BLaER1 treated with 17β-estradiol and CSF1 and Interleukin-3, amounts not matched to agents 10 nM and 100 nM (cell line): Measurements from ENCODE around the gene RNASE12.
"Not testable (repeated sequence)": the region's sequence is repeated elsewhere in the genome, so short reads cannot be mapped to it uniquely, and the experiment has no call there.

Source experiments
- H3K27ac ChIP-seq, 11 experiments: shearing (Covaris generic); formaldehyde crosslinking; 2 replicates each; pipeline ENCODE4 v1.8.1; 2022
- H3K27me3 ChIP-seq, 11 experiments: shearing (Covaris generic); formaldehyde crosslinking; 2 replicates each; pipeline ENCODE4 v1.8.1; 2022
- H3K36me3 ChIP-seq, 11 experiments: shearing (Covaris generic); formaldehyde crosslinking; 2 replicates each; pipeline ENCODE4 v1.8.1; 2022
- H3K4me1 ChIP-seq, 10 experiments: shearing (Covaris generic); formaldehyde crosslinking; 2 replicates each; pipeline ENCODE4 v1.8.1; 2022
- H3K4me2 ChIP-seq, 11 experiments: shearing (Covaris generic); formaldehyde crosslinking; 2 replicates each; pipeline ENCODE4 v1.8.1; 2022
- H3K4me3 ChIP-seq, 10 experiments: shearing (Covaris generic); formaldehyde crosslinking; 2 replicates each; pipeline ENCODE4 v1.8.1; 2022
- H3K9ac ChIP-seq, 11 experiments: shearing (Covaris generic); formaldehyde crosslinking; 2 replicates each; pipeline ENCODE4 v1.8.1; 2022
- H3K9me3 ChIP-seq, 11 experiments: shearing (Covaris generic); formaldehyde crosslinking; replicated peaks in 1 of 11; 2 replicates each; pipeline ENCODE4 v1.8.1; 2022
- H4K20me1 ChIP-seq, 11 experiments: shearing (Covaris generic); formaldehyde crosslinking; 2 replicates each; pipeline ENCODE4 v1.8.1; 2022
- Cebpa-rat ChIP-seq, 11 experiments: shearing (Covaris generic); IDR thresholded peaks; 2 replicates each; pipeline ENCODE4 v1.8.1; 2022

RNASE12 gene

DNA sequence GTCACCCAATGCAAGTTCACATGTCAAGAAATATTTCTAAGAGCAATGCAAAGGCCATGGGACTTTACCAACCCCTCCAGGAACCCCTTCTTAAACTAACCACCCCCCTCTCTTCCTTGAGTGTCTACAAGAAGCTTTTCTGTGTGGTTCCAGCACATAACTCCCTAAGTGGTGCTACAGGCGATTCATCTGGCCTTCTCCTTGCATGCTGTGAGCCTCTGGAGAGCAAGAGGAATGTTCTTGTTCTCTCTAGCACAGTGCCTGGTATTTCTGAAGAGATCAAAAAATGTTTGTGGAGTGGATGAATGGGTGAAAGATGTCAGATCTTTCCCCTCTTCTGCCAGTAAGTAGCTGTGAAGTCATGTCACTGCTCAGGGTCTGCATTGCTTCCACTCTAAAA, 5.9 kb upstream of the RNASE12 start:
- Histone ChIP-seq H3K27ac (no peak overlapping the region), H3K27me3 (no peaks in the 10 kb centered on the region), H3K4me1 (peaks cover 0 to 7% (median 0%) of the 10 kb centered on the region in 10 experiments; a peak in 3 of 20 replicates), H3K9ac (no peak overlapping the region), H3K4me3 (no peak overlapping the region), H3K36me3 (no peaks in the 10 kb centered on the region), H3K9me3 (no peaks in the 10 kb centered on the region), H4K20me1 (no peaks in the 10 kb centered on the region), H3K4me2 (no peak overlapping the region)
- TF ChIP-seq Cebpa-rat (IDR thresholded peaks at IDR 0.05) = no peak

DNA sequence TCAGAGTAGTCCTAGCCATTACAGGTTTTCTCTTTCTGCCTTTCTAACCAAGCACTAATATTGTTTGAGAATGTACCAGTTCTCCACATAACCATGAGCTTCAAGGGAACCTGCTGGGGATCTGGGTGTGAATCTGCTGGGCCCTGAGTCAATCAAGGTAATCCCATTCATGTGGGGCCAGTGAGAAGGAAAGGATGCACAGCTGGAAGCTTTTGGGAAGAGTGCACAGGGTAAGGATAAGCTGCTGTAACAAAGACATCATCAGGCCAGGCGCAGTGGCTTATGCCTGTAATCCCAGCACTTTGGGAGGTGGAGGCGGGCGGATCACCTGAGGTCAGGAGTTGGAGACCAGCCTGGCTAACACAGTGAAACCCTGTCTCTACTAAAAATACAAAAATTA, 4.5 kb upstream of the RNASE12 start:
- not testable (repeated sequence) for H3K4me2 ChIP-seq, H3K36me3 ChIP-seq, H4K20me1 ChIP-seq, H3K9ac ChIP-seq, H3K27me3 ChIP-seq, H3K27ac ChIP-seq, H3K4me1 ChIP-seq, H3K4me3 ChIP-seq, H3K9me3 ChIP-seq

DNA sequence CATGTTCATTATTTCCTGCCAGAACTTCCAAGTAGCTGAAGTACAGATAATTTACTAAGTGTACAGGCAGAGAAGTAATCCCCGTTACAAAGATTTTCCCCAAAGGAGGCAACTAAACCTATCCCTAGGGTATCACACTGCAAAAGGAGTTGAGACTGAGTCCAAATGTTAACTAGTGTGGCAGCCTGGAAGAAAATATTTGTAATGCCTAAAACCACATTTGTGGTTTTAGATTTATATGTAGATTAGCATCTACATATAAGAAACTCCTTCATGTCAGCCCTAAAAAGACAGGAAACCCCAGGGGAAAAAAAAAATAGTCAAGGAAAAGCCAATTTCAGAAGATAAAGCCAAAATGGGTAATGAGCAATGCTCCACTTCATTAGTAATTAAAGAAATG, 1.4 kb upstream of the RNASE12 start:
- H3K27ac ChIP-seq = no peak overlapping the region
- H3K36me3 ChIP-seq = no peaks in the 10 kb centered on the region
- no peaks in the 10 kb centered on the region for H3K27me3 ChIP-seq
- no peak overlapping the region for H3K4me3 ChIP-seq
- no peaks in the 10 kb centered on the region for H4K20me1 ChIP-seq
- H3K9me3 ChIP-seq = no peaks in the 10 kb centered on the region
- H3K4me2 ChIP-seq = peak overlapping the region in 1 of 11 experiments; percentile 26; a peak in 3 of 22 replicates
- H3K9ac ChIP-seq = no peak overlapping the region
- peaks cover 0 to 7% (median 0%) of the 10 kb centered on the region in 10 experiments; a peak in 2 of 20 replicates for H3K4me1 ChIP-seq
- TF ChIP-seq Cebpa-rat (IDR thresholded peaks at IDR 0.05) = no peak

DNA sequence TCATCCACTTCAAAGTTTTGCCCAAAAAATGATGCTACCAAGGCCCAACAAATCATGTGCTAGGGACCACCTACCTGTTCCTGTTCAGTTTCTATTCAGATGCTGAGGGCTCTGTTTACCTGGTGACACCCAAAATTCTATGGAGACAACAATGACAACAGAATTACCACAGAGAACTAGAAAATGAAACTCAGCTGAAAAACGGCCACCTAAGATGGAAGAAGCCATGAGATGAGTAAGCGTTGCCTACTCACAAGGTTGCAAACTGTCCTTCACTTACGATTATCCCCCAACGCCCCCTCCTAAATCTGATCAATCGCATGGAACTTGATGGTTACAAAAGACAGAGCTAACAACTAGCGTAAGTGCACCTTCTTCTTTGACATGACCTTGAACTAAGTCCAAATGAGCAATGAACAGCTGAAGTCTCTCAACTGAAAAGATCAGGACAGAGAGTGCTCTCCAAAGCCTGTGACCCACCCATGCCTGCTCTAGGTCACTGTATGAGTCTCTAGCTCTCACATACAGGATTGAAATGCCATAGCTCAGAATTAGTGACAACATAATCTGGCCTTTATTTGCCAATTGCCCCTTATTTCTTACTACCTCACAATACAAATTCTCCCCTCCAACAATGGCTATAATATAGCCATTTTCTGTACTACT, 3.6 kb downstream of the RNASE12 start, which contains the start of gene RNASE11:
Gene RNASE11, minus strand, starts transcription at position 513 of the 666 bp plus-strand sequence.
- peaks cover 0 to 14% (median 0%) of the 10 kb centered on the region in 11 experiments; a peak in 2 of 22 replicates for H3K9me3 ChIP-seq
- no peak within 1 kb of the TSS for H3K4me2 ChIP-seq
- TF ChIP-seq Cebpa-rat (IDR thresholded peaks at IDR 0.05) = no peak
- no peak within 1 kb of the TSS for H3K4me3 ChIP-seq
- H3K27ac ChIP-seq = no peak within 1 kb of the TSS
- no peaks in the 10 kb centered on the region for H4K20me1 ChIP-seq
- H3K27me3 ChIP-seq = no peaks in the 10 kb centered on the region
- H3K36me3 ChIP-seq = no peaks in the 10 kb centered on the region
- no peak within 1 kb of the TSS for H3K9ac ChIP-seq
- peaks cover 0 to 3% (median 0%) of the 10 kb centered on the region in 10 experiments; a peak in 2 of 20 replicates for H3K4me1 ChIP-seq

DNA sequence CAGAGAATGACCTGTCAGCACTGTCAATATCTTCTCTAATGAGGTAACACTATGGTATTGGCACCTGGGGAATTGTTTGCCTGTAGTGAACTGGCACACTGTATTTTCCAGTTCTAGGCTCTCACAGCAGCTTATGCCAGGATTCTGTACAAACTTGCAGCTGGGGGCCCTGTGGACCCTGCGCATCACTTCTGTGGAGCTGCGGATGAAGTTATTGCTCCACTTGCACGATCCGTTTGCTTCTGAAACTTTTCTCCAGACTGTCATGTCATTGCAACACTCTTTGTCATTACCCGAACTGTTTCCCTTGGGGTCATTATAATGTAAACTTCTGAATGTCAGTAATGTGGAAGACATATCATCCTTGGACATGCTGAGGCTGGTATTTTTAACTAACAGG, 7.3 kb downstream of the RNASE12 start:
- H3K27me3 ChIP-seq = no peaks in the 10 kb centered on the region
- H3K9me3 ChIP-seq = peaks cover 0 to 14% (median 0%) of the 10 kb centered on the region in 11 experiments; a peak in 2 of 22 replicates
- H3K4me3 ChIP-seq = no peak overlapping the region
- no peaks in the 10 kb centered on the region for H3K36me3 ChIP-seq
- no peak overlapping the region for H3K27ac ChIP-seq
- TF ChIP-seq Cebpa-rat (IDR thresholded peaks at IDR 0.05) = no peak
- H3K4me2 ChIP-seq = no peak overlapping the region
- no peak overlapping the region for H3K9ac ChIP-seq
- H3K4me1 ChIP-seq = no peaks in the 10 kb centered on the region
- no peaks in the 10 kb centered on the region for H4K20me1 ChIP-seq

DNA sequence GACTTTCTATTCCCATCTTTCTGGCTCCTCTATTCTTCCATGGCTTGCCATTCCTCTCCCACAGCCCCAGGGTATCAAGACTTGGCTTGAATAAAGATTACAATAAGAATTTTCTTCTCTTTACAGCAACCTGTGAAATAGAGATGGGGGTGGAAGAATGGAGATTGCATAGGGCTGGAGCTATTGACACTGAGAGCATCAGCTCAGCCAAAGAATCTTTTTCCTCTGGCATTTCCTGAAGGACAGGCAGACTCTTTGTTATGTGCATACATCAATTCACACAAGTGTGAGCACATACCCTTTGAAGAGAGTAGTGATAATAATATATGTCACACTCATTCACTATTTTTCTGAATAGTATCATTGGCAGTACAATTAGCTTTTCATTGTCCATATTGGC, 8.0 kb downstream of the RNASE12 start:
- no peak for TF ChIP-seq Cebpa-rat (IDR thresholded peaks at IDR 0.05)
- no peak overlapping the region for H3K4me2 ChIP-seq
- H3K9me3 ChIP-seq = peaks cover 0 to 14% (median 0%) of the 10 kb centered on the region in 11 experiments; a peak in 2 of 22 replicates
- H3K36me3 ChIP-seq = no peaks in the 10 kb centered on the region
- H3K27me3 ChIP-seq = no peaks in the 10 kb centered on the region
- H3K9ac ChIP-seq = no peak overlapping the region
- H3K27ac ChIP-seq = no peak overlapping the region
- no peaks in the 10 kb centered on the region for H4K20me1 ChIP-seq
- H3K4me1 ChIP-seq = no peaks in the 10 kb centered on the region
- H3K4me3 ChIP-seq = no peak overlapping the region

DNA sequence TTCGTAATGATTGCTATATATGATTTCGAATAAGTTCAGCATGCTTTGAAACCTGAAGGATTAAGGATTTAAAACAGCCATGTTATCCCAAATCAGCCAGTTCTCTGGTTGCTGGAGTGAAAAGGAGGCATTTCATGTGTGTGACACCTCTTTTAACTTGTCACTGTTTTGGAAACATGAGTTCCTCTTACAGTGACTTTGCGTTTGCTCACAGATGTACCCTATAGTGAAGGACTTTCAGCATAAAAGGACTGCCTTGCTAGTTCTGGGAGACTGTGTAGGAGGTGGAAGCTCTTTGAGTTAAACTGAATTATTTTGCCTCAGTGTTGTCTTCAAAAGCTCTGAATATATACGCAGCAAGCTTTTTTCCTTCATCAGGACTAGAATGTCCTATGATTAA, 10.9 kb downstream of the RNASE12 start:
- Histone ChIP-seq H3K27ac (no peak overlapping the region), H3K27me3 (no peaks in the 10 kb centered on the region), H3K9me3 (peaks cover 0 to 5% (median 0%) of the 10 kb centered on the region in 11 experiments; a peak in 1 of 22 replicates), H3K36me3 (no peaks in the 10 kb centered on the region), H3K4me1 (no peaks in the 10 kb centered on the region), H3K4me3 (no peak overlapping the region), H4K20me1 (no peaks in the 10 kb centered on the region), H3K9ac (no peak overlapping the region), H3K4me2 (no peak overlapping the region)
- TF ChIP-seq Cebpa-rat (IDR thresholded peaks at IDR 0.05) = no peak

DNA sequence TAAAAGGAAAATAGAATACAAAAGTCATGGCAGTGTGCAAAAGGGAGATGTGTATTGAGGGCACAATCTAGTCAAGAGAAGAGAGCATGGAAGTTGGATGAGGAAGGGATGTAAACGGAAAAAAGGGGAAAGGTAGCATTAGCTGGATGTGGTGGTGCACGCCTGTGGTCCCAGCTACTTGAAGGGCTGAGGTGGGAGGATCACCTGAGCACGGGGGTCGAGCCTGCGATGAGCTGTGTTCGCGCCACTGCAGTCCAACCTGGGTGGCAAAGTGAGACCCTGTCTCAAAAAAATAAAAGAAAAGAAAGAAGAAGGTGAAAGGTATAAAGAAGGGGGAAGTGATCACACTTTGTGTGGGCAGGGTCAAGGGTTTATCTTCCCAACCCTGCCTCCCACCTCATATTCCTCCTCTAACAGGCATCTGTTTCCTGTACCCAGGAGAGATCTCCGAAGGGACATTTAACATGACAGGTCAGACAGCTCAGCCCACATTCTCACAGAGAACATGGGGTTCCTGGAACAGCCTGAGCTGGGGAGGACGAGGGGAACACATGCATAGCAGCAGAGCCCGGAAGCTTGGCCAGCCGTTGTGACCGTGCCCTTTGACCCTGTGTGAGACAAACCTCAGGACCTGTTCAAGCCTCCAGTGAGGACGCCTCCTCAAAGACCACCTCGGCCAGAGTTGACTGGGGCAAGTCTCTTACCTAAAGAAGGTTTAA, 12.2 kb downstream of the RNASE12 start:
- H4K20me1 ChIP-seq = no peaks in the 10 kb centered on the region
- no peak overlapping the region for H3K4me2 ChIP-seq
- no peaks in the 10 kb centered on the region for H3K36me3 ChIP-seq
- H3K9ac ChIP-seq = no peak overlapping the region
- no peaks in the 10 kb centered on the region for H3K9me3 ChIP-seq
- no peak for TF ChIP-seq Cebpa-rat (IDR thresholded peaks at IDR 0.05)
- no peaks in the 10 kb centered on the region for H3K27me3 ChIP-seq
- no peak overlapping the region for H3K4me3 ChIP-seq
- no peak overlapping the region for H3K27ac ChIP-seq
- H3K4me1 ChIP-seq = no peaks in the 10 kb centered on the region

DNA sequence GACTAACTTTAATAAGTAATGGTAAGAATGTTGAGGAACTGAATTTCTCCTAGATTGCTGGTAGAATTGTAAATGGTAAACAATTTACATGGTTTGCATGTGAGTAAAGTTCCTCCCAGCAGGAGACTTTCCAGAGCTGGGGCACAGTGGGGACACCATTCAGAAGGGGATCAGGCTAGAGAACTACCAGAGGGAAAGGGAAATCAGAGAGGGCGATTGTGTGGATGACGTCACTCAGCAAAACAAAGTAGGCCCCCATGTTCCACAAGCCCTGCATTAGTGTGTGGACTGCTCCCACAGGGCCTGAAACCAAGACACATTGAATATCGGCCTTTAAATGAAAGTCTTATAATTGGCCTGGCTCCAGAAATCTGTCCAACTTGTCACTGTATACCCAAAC, 12.9 kb downstream of the RNASE12 start:
- no peaks in the 10 kb centered on the region for H3K36me3 ChIP-seq
- H3K27ac ChIP-seq = no peak overlapping the region
- H3K9me3 ChIP-seq = no peaks in the 10 kb centered on the region
- H3K9ac ChIP-seq = no peak overlapping the region
- no peaks in the 10 kb centered on the region for H3K27me3 ChIP-seq
- H3K4me3 ChIP-seq = no peak overlapping the region
- no peaks in the 10 kb centered on the region for H3K4me1 ChIP-seq
- TF ChIP-seq Cebpa-rat (IDR thresholded peaks at IDR 0.05) = no peak
- H4K20me1 ChIP-seq = no peaks in the 10 kb centered on the region
- no peak overlapping the region for H3K4me2 ChIP-seq

DNA sequence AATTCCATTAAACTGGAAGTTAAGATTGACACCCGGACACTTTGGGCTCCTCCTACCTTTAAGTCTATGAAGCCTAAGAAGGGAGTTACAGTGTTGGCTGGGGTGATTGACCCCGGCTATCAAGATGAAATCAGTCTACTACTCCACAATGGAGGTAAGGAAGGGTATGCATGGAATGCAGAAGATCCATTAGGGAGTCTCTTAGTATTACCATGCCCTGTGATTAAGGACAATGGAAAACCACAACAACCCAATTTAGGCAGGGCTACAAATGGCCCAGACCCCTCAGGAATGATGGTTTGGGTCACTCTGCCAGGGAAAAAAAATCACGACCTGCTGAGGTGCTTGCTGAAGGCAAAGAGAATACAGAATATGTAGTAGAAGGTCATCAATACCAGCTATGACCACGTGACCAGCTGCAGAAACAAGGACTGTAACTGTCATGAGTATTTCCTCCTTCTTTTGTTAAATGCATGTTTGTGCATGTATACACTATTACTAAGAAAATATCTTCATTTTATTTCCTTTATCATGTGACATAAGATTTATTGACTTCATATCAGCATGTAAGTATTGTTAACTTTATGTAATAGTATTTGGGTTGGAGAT, 18.7 kb downstream of the RNASE12 start:
- not testable (repeated sequence) for H3K9ac ChIP-seq, H4K20me1 ChIP-seq, H3K4me3 ChIP-seq, H3K4me1 ChIP-seq, H3K36me3 ChIP-seq, H3K27ac ChIP-seq, H3K4me2 ChIP-seq, H3K27me3 ChIP-seq
- peaks cover 20 to 38% (median 33%) of the 10 kb centered on the region in 11 experiments for H3K9me3 ChIP-seq

DNA sequence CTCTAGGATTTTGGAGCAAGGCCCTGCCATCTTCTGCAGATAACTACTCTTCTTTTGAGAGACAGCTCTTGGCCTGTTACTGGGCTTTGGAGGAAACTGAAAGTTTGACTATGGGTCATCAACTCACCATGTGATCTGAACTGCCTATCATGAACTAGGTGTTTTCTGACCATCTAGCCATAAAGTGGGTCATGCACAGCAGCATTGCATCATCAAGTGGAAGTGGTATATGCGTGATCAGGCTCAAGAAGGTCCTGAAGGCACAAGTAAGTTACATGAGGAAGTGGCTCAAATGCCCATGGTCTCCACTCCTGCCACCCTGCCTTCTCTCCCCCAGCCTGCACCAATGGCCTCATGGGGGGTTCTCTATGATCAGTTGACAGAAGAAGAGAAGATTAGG, 20.5 kb downstream of the RNASE12 start:
- not testable (repeated sequence) for H3K9ac ChIP-seq, H3K4me1 ChIP-seq, H3K4me3 ChIP-seq, H3K4me2 ChIP-seq, H3K27me3 ChIP-seq, H3K36me3 ChIP-seq, H3K27ac ChIP-seq, H4K20me1 ChIP-seq
- peaks cover 20 to 39% (median 33%) of the 10 kb centered on the region in 11 experiments for H3K9me3 ChIP-seq

DNA sequence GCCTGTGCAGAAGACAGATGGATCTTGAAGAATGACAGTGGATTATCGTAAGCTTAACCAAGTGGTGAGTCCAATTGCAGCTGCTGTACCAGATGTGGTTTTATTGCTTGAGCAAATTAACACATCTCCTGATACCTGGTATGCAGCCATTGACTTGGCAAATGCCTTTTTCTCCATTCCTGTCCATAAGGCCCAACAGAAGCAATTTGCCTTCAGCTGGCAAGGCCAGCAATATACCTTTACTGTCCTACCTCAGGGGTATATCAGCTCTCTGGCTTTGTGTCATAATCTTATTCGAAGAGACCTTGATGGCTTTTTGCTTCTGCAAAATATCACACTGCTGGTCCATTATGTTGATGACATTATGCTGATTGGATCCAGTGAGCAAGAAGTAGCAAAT, 21.3 kb downstream of the RNASE12 start:
- not testable (repeated sequence) for H4K20me1 ChIP-seq, H3K4me3 ChIP-seq, H3K36me3 ChIP-seq, H3K4me1 ChIP-seq, H3K27me3 ChIP-seq, H3K9ac ChIP-seq, H3K4me2 ChIP-seq, H3K27ac ChIP-seq
- H3K9me3 ChIP-seq = peaks cover 20 to 39% (median 33%) of the 10 kb centered on the region in 11 experiments
